Upper lobe of left lung (tissue), 6 donors: ENCODE data around the gene BIRC2. TPM values are rescaled to one million over a fixed set of nuclear protein-coding genes. Genes with fewer than 3 reads are reported as not detected.
A peak's percentile ranks its signal among the peaks of the same experiment; 100 is the strongest.
"Not testable (repeated sequence)": the region's sequence is repeated elsewhere in the genome, so short reads cannot be mapped to it uniquely, and the experiment has no call there.

Source experiments
- ATAC-seq, 2 donors: fragments of 200-7000 bp; cut with Tn5 transposase; one replicate each; pipeline ENCODE4 v1.9.1; 2022; ENCODE audit warnings: mild to moderate bottlenecking in 2 of 2, moderate library complexity in 2 of 2; ENCODE audit not compliant: low FRiP score in 2 of 2
- DNase-seq, 2 donors: peaks; one replicate each; pipeline ENCODE4 v3.0.0-alpha.2; 2019 to 2020
- H3K27ac ChIP-seq, 4 donors: fragments of 200-600 bp; sonication (generic); one replicate each; pipeline ENCODE4 v1.5.1; 2016 to 2019
- H3K27me3 ChIP-seq, 4 donors: fragments of 200-600 bp; sonication (generic); one replicate each; pipeline ENCODE4 v1.5.1; 2017 to 2019
- H3K36me3 ChIP-seq, 4 donors: fragments of 200-600 bp; sonication (generic); one replicate each; pipeline ENCODE4 v1.5.1; 2016 to 2019
- H3K4me1 ChIP-seq, 4 donors: fragments of 200-600 bp; sonication (generic); one replicate each; pipeline ENCODE4 v1.5.1; 2018 to 2019
- H3K4me3 ChIP-seq, 4 donors: fragments of 200-600 bp; sonication (generic); one replicate each; pipeline ENCODE4 v1.5.1; 2017 to 2019; ENCODE audit warnings: mild to moderate bottlenecking in 2 of 4, moderate library complexity in 1 of 4
- H3K9me3 ChIP-seq, 4 donors: fragments of 200-600 bp; sonication (generic); one replicate each; pipeline ENCODE4 v1.5.1; 2018 to 2019
- CTCF ChIP-seq, 6 experiments: fragments of 450-650 bp in 4 of 6; fragments of 200-600 bp in 2 of 6; sonication (generic) in 2 of 6; IDR thresholded peaks; one replicate each; pipeline ENCODE4 v1.5.1; 2016 to 2019; ENCODE audit warnings: antibody characterized with exemption in 6 of 6
- EP300 ChIP-seq, 4 donors: sonication (generic); formaldehyde crosslinking; IDR thresholded peaks; one replicate each; pipeline ENCODE4 v1.5.1; 2017; ENCODE audit warnings: antibody characterized with exemption in 4 of 4, control low read depth in 2 of 4
- POLR2A ChIP-seq, 4 donors: fragments of 450-650 bp; IDR thresholded peaks; one replicate each; pipeline ENCODE4 v1.5.1; 2016 to 2017; ENCODE audit warnings: antibody characterized with exemption in 4 of 4, mild to moderate bottlenecking in 2 of 4
- POLR2AphosphoS5 ChIP-seq, 2 donors: sonication (generic); formaldehyde crosslinking; IDR thresholded peaks; one replicate each; pipeline ENCODE4 v1.5.1; 2017; ENCODE audit warnings: antibody characterized with exemption in 2 of 2
- WGBS, 2 donors: methylation state at CpG; one replicate each; pipeline ENCODE4 v1.1.5; 2017 to 2018; 5-methylcytosine and 5-hydroxymethylcytosine counted together
- total RNA-seq, 6 donors: library from RNA; depleted of rRNA in 4 of 6; stranded (reverse); fragments of >200 nt in 4 of 6; gene quantifications; one replicate each; pipeline versions ENCODE4 v1.1.0 to v1.2.1, GENCODE V29; 2016 to 2021
- donor health status: DM: no; HTN: no; CAD: no; lungs with moderate emphysema.
- donor health status: DM: no; HTN: yes; CAD: no; lungs with severe emphysema.

BIRC2 gene
- total RNA-seq, 6 donors from 2014 or later = 23.1 to 56.7 (median 37.8) TPM

- WGBS, 2 donors = 79 to 84% methylated on average over 1 of the region's 1 CpG
- ATAC-seq (no peak), DNase-seq (no peak)
- Histone ChIP-seq H3K4me3 (no peak overlapping the region), H3K4me1 (peaks cover 0 to 3% (median 0%) of the 10 kb centered on the region in 4 donors), H3K27ac (no peak overlapping the region), H3K9me3 (no peaks in the 10 kb centered on the region), H3K36me3 (peaks cover 16 to 88% (median 48%) of the 10 kb centered on the region in 4 donors), H3K27me3 (no peaks in the 10 kb centered on the region)
- TF ChIP-seq EP300 (IDR thresholded peaks at IDR 0.05) (no peak), CTCF (IDR thresholded peaks at IDR 0.05) (no peak), POLR2AphosphoS5 (IDR thresholded peaks at IDR 0.05) (no peak), POLR2A (IDR thresholded peaks at IDR 0.05) (no peak)
Measured at GRCh38 chr11:102364991-102365390, 18.0 kb downstream of the BIRC2 start.

GRCh38 chr11:102367364-102367763 lies 20.4 kb downstream of the BIRC2 start:
- Histone ChIP-seq H3K4me1 (peaks cover 0 to 3% (median 0%) of the 10 kb centered on the region in 4 donors), H3K36me3 (peaks cover 14 to 66% (median 35%) of the 10 kb centered on the region in 4 donors), H3K27ac (no peak overlapping the region), H3K4me3 (no peak overlapping the region), H3K9me3 (no peaks in the 10 kb centered on the region), H3K27me3 (no peaks in the 10 kb centered on the region)
- DNase-seq (no peak), ATAC-seq (no peak)
- WGBS, 2 donors = 24 to 33% methylated on average over 6 of the region's 6 CpGs
- TF ChIP-seq CTCF (IDR thresholded peaks at IDR 0.05) (no peak), EP300 (IDR thresholded peaks at IDR 0.05) (no peak), POLR2AphosphoS5 (IDR thresholded peaks at IDR 0.05) (no peak), POLR2A (IDR thresholded peaks at IDR 0.05) (no peak)

- Histone ChIP-seq H3K4me3 (no peak overlapping the region), H3K36me3 (peaks cover 10 to 55% (median 29%) of the 10 kb centered on the region in 4 donors), H3K4me1 (peaks cover 0 to 3% (median 0%) of the 10 kb centered on the region in 4 donors), H3K27ac (no peak overlapping the region), H3K9me3 (no peaks in the 10 kb centered on the region), H3K27me3 (no peaks in the 10 kb centered on the region)
- no peak for DNase-seq
- ATAC-seq = no peak
- 93 to 94% methylated on average over 3 of the region's 3 CpGs for WGBS, 2 donors
- no peak for TF ChIP-seq POLR2A (IDR thresholded peaks at IDR 0.05)
- no peak for TF ChIP-seq CTCF (IDR thresholded peaks at IDR 0.05)
- TF ChIP-seq POLR2AphosphoS5 (IDR thresholded peaks at IDR 0.05) = no peak
- TF ChIP-seq EP300 (IDR thresholded peaks at IDR 0.05) = no peak
Measured at GRCh38 chr11:102368472-102368871, 21.5 kb downstream of the BIRC2 start.

- not testable (repeated sequence) for H3K27ac ChIP-seq, ATAC-seq, H3K9me3 ChIP-seq, H3K27me3 ChIP-seq, H3K4me3 ChIP-seq
- WGBS, 2 donors = 84 to 90% methylated on average over 21 to 31 of the region's 31 CpGs
- peaks cover 0 to 10% (median 3%) of the 10 kb centered on the region in 4 donors for H3K4me1 ChIP-seq
- DNase-seq = peak in 1 of 2 donors; percentile 43
- peaks cover 12 to 42% (median 20%) of the 10 kb centered on the region in 4 donors for H3K36me3 ChIP-seq
Measured at GRCh38 chr11:102374633-102375424, 27.8 kb downstream of the BIRC2 start.

- 94 to 95% methylated on average over 5 of the region's 5 CpGs for WGBS, 2 donors
- Histone ChIP-seq H3K27ac (no peak overlapping the region), H3K4me3 (no peak overlapping the region), H3K9me3 (no peaks in the 10 kb centered on the region), H3K36me3 (peaks cover 17 to 52% (median 29%) of the 10 kb centered on the region in 4 donors), H3K4me1 (peaks cover 0 to 10% (median 3%) of the 10 kb centered on the region in 4 donors), H3K27me3 (no peaks in the 10 kb centered on the region)
- ATAC-seq = no peak
- no peak for TF ChIP-seq POLR2A (IDR thresholded peaks at IDR 0.05)
- TF ChIP-seq CTCF (IDR thresholded peaks at IDR 0.05) = no peak
- TF ChIP-seq EP300 (IDR thresholded peaks at IDR 0.05) = no peak
- no peak for TF ChIP-seq POLR2AphosphoS5 (IDR thresholded peaks at IDR 0.05)
- no peak for DNase-seq
Measured at GRCh38 chr11:102375720-102376399, 28.8 kb downstream of the BIRC2 start.
